GM23338 (cell line): ENCODE data around the gene STRN3.

Experiments
- CREB1 ChIP-seq: fragments of 250-450 bp; sonication (Bioruptor Pico); IDR thresholded peaks from 2 replicates; pipeline ENCODE4 v1.5.0; 2020; ENCODE audit warnings: low read depth, mild to moderate bottlenecking, moderate library complexity
- EZH2 ChIP-seq: fragments of 200-600 bp; sonication (generic); IDR thresholded peaks from one replicate; pipeline ENCODE4 v1.8.0; 2017; ENCODE audit warnings: antibody characterized with exemption, mild to moderate bottlenecking, low read depth; ENCODE audit not compliant: unreplicated experiment
- EZH2phosphoT487 ChIP-seq: fragments of 200-600 bp; sonication (generic); IDR thresholded peaks from one replicate; pipeline ENCODE4 v1.8.1; 2018; ENCODE audit warnings: antibody characterized with exemption; ENCODE audit not compliant: unreplicated experiment
- STAT1 ChIP-seq: IDR thresholded peaks from one replicate; pipeline ENCODE4 v1.6.1; 2016; ENCODE audit warnings: antibody characterized with exemption; ENCODE audit not compliant: unreplicated experiment
- TF ChIP-seq, protein P1 (sequence below), 2 experiments: fragments of 200-600 bp in 1 of 2; sonication (generic) in 1 of 2; conservative IDR thresholded peaks; 2 replicates each; pipeline versions ENCODE4 v1.5.1 to v1.6.1; 2016 to 2017; ENCODE audit warnings: antibody characterized with exemption in 2 of 2, low read depth in 2 of 2, mild to moderate bottlenecking in 2 of 2, moderate library complexity in 1 of 2

DNA sequence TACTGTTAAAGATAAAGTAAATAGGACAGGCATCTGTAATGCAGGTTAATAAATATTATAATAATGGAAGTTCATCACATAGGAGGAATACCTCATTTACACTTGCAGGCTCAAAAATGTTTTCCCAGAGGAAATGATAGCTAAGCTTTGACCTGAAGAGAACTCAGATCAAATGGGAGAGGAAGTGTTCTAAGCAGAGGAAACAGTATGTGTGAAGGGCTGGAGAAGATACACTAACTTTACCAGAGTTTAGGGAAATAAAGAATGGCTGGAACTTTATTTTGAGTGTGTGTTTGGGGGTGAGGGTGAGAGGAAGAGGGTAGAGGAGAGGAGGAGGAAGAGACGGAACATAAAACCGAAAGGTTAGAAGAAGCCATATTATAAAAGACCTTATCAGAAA lies 34.8 kb downstream of the STRN3 start:
- TF ChIP-seq, protein P1, sequence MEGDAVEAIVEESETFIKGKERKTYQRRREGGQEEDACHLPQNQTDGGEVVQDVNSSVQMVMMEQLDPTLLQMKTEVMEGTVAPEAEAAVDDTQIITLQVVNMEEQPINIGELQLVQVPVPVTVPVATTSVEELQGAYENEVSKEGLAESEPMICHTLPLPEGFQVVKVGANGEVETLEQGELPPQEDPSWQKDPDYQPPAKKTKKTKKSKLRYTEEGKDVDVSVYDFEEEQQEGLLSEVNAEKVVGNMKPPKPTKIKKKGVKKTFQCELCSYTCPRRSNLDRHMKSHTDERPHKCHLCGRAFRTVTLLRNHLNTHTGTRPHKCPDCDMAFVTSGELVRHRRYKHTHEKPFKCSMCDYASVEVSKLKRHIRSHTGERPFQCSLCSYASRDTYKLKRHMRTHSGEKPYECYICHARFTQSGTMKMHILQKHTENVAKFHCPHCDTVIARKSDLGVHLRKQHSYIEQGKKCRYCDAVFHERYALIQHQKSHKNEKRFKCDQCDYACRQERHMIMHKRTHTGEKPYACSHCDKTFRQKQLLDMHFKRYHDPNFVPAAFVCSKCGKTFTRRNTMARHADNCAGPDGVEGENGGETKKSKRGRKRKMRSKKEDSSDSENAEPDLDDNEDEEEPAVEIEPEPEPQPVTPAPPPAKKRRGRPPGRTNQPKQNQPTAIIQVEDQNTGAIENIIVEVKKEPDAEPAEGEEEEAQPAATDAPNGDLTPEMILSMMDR (conservative IDR thresholded peaks at IDR 0.05; ENCODE audit: low read depth in 2 of 2), result no peak
- TF ChIP-seq EZH2phosphoT487 (no peak), EZH2 (no peak), STAT1 (no peak), CREB1 (CRISPR knock-in tag) (no peak)
